Measurements from ENCODE around the gene GPC1.

Gene GPC1

GRCh38 chr2:240436683-240437550 lies 1.5 kb downstream of the GPC1 start:
- H3K27me3 ChIP-seq (replicated peaks), result no peaks in the 10 kb centered on the region

GRCh38 chr2:240437551-240437860 lies 2.0 kb downstream of the GPC1 start:
- H3K36me3 ChIP-seq (replicated peaks), result no peaks in the 10 kb centered on the region
- peak overlapping the region; percentile 65 for H3K4me3 ChIP-seq (ENCODE audit: low read depth, low read length)
- no peak for TF ChIP-seq CTCF (IDR thresholded peaks at IDR 0.05; ENCODE audit: low read depth, low read length, missing control alignments)
- H3K27ac ChIP-seq, result no peak overlapping the region
- in situ Hi-C loops (cut with HindIII; ENCODE audit: low pct_ligation_motif_present, low sequenced_read_pairs), result loop anchor here (10.0 kb wide), 1 partner anchor 203 kb away; no protein-coding TSS in a partner anchor
- H3K27me3 ChIP-seq (replicated peaks), result no peaks in the 10 kb centered on the region
- no peak for DNase-seq

More at GRCh38 chr2:240436683-240437550, 1.5 kb downstream of the GPC1 start:
- Histone ChIP-seq H3K36me3 (replicated peaks) (no peaks in the 10 kb centered on the region), H3K27ac (no peak overlapping the region), H3K4me3 (ENCODE audit: low read depth, low read length) (peak overlapping the region; percentile 65)
- no peak for DNase-seq
- no peak for TF ChIP-seq CTCF (IDR thresholded peaks at IDR 0.05; ENCODE audit: low read depth, low read length, missing control alignments)
- in situ Hi-C loops (cut with HindIII; ENCODE audit: low pct_ligation_motif_present, low sequenced_read_pairs), result loop anchor here (10.0 kb wide), 1 partner anchor 202 kb away; no protein-coding TSS in a partner anchor

GRCh38 chr2:240437861-240438809 lies 2.7 kb downstream of the GPC1 start:
- peak; percentile 97 for TF ChIP-seq CTCF (IDR thresholded peaks at IDR 0.05; ENCODE audit: low read depth, low read length, missing control alignments)
- in situ Hi-C loops (cut with HindIII; ENCODE audit: low pct_ligation_motif_present, low sequenced_read_pairs), result loop anchor here (10.0 kb wide), 1 partner anchor 203 kb away; no protein-coding TSS in a partner anchor
- no peak for DNase-seq
- Histone ChIP-seq H3K27ac (no peak overlapping the region), H3K36me3 (replicated peaks) (no peaks in the 10 kb centered on the region), H3K27me3 (replicated peaks) (no peaks in the 10 kb centered on the region), H3K4me3 (ENCODE audit: low read depth, low read length) (peak overlapping the region; percentile 65)

- no peak overlapping the region for H3K4me3 ChIP-seq (ENCODE audit: low read depth, low read length)
- in situ Hi-C loops (cut with HindIII; ENCODE audit: low pct_ligation_motif_present, low sequenced_read_pairs), result loop anchor here (10.0 kb wide), 1 partner anchor 204 kb away; no protein-coding TSS in a partner anchor
- TF ChIP-seq CTCF (IDR thresholded peaks at IDR 0.05; ENCODE audit: low read depth, low read length, missing control alignments), result no peak
- H3K36me3 ChIP-seq (replicated peaks), result no peaks in the 10 kb centered on the region
- H3K27me3 ChIP-seq (replicated peaks), result no peaks in the 10 kb centered on the region
- H3K27ac ChIP-seq, result no peak overlapping the region
- DNase-seq, result no peak
Measured at GRCh38 chr2:240438810-240439697, 3.6 kb downstream of the GPC1 start.

GRCh38 chr2:240439698-240440151 lies 4.3 kb downstream of the GPC1 start:
- TF ChIP-seq CTCF (IDR thresholded peaks at IDR 0.05; ENCODE audit: low read depth, low read length, missing control alignments), result no peak
- Histone ChIP-seq H3K27ac (no peak overlapping the region), H3K36me3 (replicated peaks) (no peaks in the 10 kb centered on the region), H3K4me3 (ENCODE audit: low read depth, low read length) (no peak overlapping the region), H3K27me3 (replicated peaks) (no peaks in the 10 kb centered on the region)
- DNase-seq, result no peak
- in situ Hi-C loops (cut with HindIII; ENCODE audit: low pct_ligation_motif_present, low sequenced_read_pairs), result loop anchor here (10.0 kb wide), 1 partner anchor 205 kb away; no protein-coding TSS in a partner anchor

Data from brain microvascular endothelial cell (primary cell).